Lower leg skin (tissue), 4 donors: Measurements from ENCODE around the gene CCDC63. TPM values are rescaled to one million over a fixed set of nuclear protein-coding genes. Genes with fewer than 3 reads are reported as not detected.

Experiments
- DNase-seq, 2 donors: peaks; one replicate each; pipeline ENCODE4 v3.0.0-alpha.2; 2019; ENCODE audit warnings: low spot score in 2 of 2
- H3K4me3 ChIP-seq: fragments of 200-600 bp; sonication (generic); 2 replicates; pipeline ENCODE4 v1.5.1; 2017; ENCODE audit warnings: mild to moderate bottlenecking, low read depth; ENCODE audit not compliant: poor library complexity, severe bottlenecking
- CTCF ChIP-seq, 3 donors: fragments of 450-650 bp; IDR thresholded peaks; one replicate each; pipeline ENCODE4 v1.5.1; 2016; ENCODE audit warnings: antibody characterized with exemption in 3 of 3, mild to moderate bottlenecking in 3 of 3, moderate library complexity in 2 of 3
- POLR2A ChIP-seq, 2 donors: fragments of 450-650 bp; IDR thresholded peaks; one replicate each; pipeline ENCODE4 v1.6.1; 2016 to 2017; ENCODE audit warnings: antibody characterized with exemption in 2 of 2, mild to moderate bottlenecking in 1 of 2, moderate library complexity in 1 of 2
- WGBS, 2 donors: methylation state at CpG; one replicate each; pipeline ENCODE4 v1.1.5; 2018; 5-methylcytosine and 5-hydroxymethylcytosine counted together
- intact Hi-C: fragments of 100-400 bp; cut with DNase I; formaldehyde crosslinking; loops from one replicate; pipeline ENCODE4 v1.15.0; 2023; ENCODE audit warnings: low total_unique reads
- total RNA-seq, 4 donors: library from RNA; depleted of rRNA; stranded (reverse); fragments of >200 nt; gene quantifications; one replicate each; pipeline ENCODE4 v1.1.0, GENCODE V29; 2016

The CCDC63 gene
- total RNA-seq, 4 donors from 2014 or later: 0.29 TPM; not detected in 3

GRCh38 chr12:110818511-110818910, 28.3 kb upstream of the CCDC63 start:
- TF ChIP-seq POLR2A (IDR thresholded peaks at IDR 0.05) (no peak), CTCF (IDR thresholded peaks at IDR 0.05) (no peak)
- intact Hi-C loops: no loop called here
- no peak overlapping the region for H3K4me3 ChIP-seq
- 94 to 95% methylated on average over 5 of the region's 5 CpGs for WGBS, 2 donors
- no peak for DNase-seq

DNA sequence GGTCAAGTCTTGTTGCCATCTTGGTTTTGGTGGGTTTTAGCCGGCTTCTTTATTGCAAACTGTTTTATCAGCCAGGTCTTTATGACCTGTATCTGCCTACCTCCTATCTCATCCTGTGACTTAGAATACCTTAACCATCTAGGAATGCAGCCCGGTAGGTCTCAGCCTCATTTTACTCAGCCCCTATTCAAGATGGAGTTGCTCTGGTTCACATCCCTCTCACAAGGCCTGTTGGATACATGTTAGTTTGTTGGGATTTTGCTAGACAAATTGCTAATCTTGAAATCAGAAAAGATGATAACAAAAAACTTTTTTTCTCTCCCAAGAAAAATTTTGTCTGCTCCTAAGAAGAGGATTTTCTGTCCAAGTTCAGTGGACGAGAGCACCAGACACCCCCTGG, 27.6 kb upstream of the CCDC63 start:
- 92 to 95% methylated on average over 3 of the region's 3 CpGs for WGBS, 2 donors
- TF ChIP-seq CTCF (IDR thresholded peaks at IDR 0.05) (no peak), POLR2A (IDR thresholded peaks at IDR 0.05) (no peak)
- intact Hi-C loops: no loop called here
- no peak for DNase-seq
- no peak overlapping the region for H3K4me3 ChIP-seq

- intact Hi-C loops: no loop called here
- no peak overlapping the region for H3K4me3 ChIP-seq
- WGBS, 2 donors: 51 to 52% methylated on average over 5 of the region's 5 CpGs
- no peak for DNase-seq
- TF ChIP-seq POLR2A (IDR thresholded peaks at IDR 0.05) (no peak), CTCF (IDR thresholded peaks at IDR 0.05) (no peak)
These were observed 27.1 kb upstream of the CCDC63 start for GRCh38 chr12:110819646-110820045.

DNA sequence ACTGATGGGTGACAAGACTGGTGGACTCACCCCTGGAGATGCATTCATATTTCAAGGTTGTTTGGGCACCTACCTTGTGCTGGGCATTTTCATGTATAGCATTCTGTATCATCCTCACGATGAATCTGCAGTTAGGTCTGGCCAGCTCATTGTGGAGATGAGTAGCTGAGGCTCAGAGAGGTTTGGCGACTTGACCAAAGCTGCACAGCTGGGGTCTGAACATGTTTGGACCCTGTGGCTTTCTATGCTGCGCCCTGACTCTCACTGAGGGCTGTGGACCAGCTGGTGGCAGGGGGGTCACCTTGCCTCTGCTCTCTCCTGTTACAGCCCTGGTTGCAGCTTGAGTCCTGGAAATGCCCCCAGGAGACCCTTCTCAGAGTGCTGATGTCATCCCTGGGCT, 24.9 kb upstream of the CCDC63 start:
- H3K4me3 ChIP-seq: no peak overlapping the region
- no peak for TF ChIP-seq POLR2A (IDR thresholded peaks at IDR 0.05)
- intact Hi-C loops: no loop called here
- WGBS, 2 donors: 89% methylated on average over 3 of the region's 3 CpGs
- no peak for DNase-seq

- intact Hi-C loops: no loop called here
- WGBS, 2 donors: 87 to 88% methylated on average over 10 of the region's 10 CpGs
- no peak overlapping the region for H3K4me3 ChIP-seq
- no peak for DNase-seq
- TF ChIP-seq CTCF (IDR thresholded peaks at IDR 0.05): no peak
- TF ChIP-seq POLR2A (IDR thresholded peaks at IDR 0.05): no peak
These were observed 23.9 kb upstream of the CCDC63 start for GRCh38 chr12:110822821-110823415.

DNA sequence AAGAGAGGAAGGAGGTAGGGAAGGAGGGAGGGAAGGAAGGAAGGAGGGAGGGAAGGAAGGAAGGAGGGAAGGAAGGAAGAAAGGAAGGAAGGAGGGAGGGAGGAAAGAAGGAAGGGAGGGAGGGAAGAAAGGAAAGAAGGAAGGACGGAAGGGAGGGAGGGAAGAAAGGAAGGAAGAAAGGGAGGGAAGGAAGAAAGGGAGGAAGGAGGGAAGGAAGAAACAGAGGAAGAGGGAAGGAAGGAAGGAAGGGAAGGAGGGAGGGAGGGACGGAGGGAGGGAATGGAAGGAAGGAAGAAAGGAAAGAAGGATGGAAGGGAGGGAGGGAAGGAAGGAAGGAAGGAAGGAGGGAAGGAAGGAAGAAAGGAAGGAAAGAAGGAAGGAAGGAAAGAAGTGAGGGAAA, 22.4 kb upstream of the CCDC63 start:
- TF ChIP-seq CTCF (IDR thresholded peaks at IDR 0.05) (no peak), POLR2A (IDR thresholded peaks at IDR 0.05) (no peak)
- 83 to 94% methylated on average over 2 of the region's 2 CpGs for WGBS, 2 donors
- no peak overlapping the region for H3K4me3 ChIP-seq
- intact Hi-C loops: no loop called here
- no peak for DNase-seq
